ENCODE results near the gene RASGRP1.

RASGRP1 gene

GRCh38 chr15:38454696-38455090 lies 109.9 kb downstream of the RASGRP1 start:
- DNase-seq (ENCODE audit: extremely low read depth, insufficient read length) = no peak
- no peak for TF ChIP-seq CTCF (IDR thresholded peaks at IDR 0.05; ENCODE audit: insufficient read depth, low read length, poor library complexity, severe bottlenecking)
- peak overlapping the region; percentile 95 for H3K4me3 ChIP-seq (replicated peaks; ENCODE audit: low read depth, low read length)
- no peaks in the 10 kb centered on the region for H3K27me3 ChIP-seq (replicated peaks; ENCODE audit: control insufficient read depth, insufficient read depth, low read length)
- peaks cover 2% of the 10 kb centered on the region for H3K36me3 ChIP-seq (ENCODE audit: control insufficient read depth, insufficient read depth, low read length)

- H3K4me3 ChIP-seq (replicated peaks; ENCODE audit: low read depth, low read length) = peak within 1 kb of the TSS; percentile 95
- peak; percentile 93 for DNase-seq (ENCODE audit: extremely low read depth, insufficient read length)
- TF ChIP-seq CTCF (IDR thresholded peaks at IDR 0.05; ENCODE audit: insufficient read depth, low read length, poor library complexity, severe bottlenecking) = peak; percentile 34
- H3K36me3 ChIP-seq (ENCODE audit: control insufficient read depth, insufficient read depth, low read length) = no peaks in the 10 kb centered on the region; the same call in 1 of the 2 replicates
- H3K27me3 ChIP-seq (replicated peaks; ENCODE audit: control insufficient read depth, insufficient read depth, low read length) = no peaks in the 10 kb centered on the region
These were observed 110.5 kb downstream of the RASGRP1 start, which contains the start of gene FAM98B for GRCh38 chr15:38453971-38454695. FAM98B (plus strand) TSS chr15:38454127; CDS start chr15:38454162, 35 bp downstream.

GRCh38 chr15:38441130-38441519 lies 123.5 kb downstream of the RASGRP1 start:
- Histone ChIP-seq H3K36me3 (ENCODE audit: control insufficient read depth, insufficient read depth, low read length) (no peaks in the 10 kb centered on the region), H3K4me3 (replicated peaks; ENCODE audit: low read depth, low read length) (no peak overlapping the region), H3K27me3 (replicated peaks; ENCODE audit: control insufficient read depth, insufficient read depth, low read length) (no peaks in the 10 kb centered on the region)
- TF ChIP-seq CTCF (IDR thresholded peaks at IDR 0.05; ENCODE audit: insufficient read depth, low read length, poor library complexity, severe bottlenecking) = no peak
- no peak for DNase-seq (ENCODE audit: extremely low read depth, insufficient read length)

- TF ChIP-seq CTCF (IDR thresholded peaks at IDR 0.05; ENCODE audit: insufficient read depth, low read length, poor library complexity, severe bottlenecking) = peak; percentile 90
- Histone ChIP-seq H3K36me3 (ENCODE audit: control insufficient read depth, insufficient read depth, low read length) (no peaks in the 10 kb centered on the region), H3K27me3 (replicated peaks; ENCODE audit: control insufficient read depth, insufficient read depth, low read length) (no peaks in the 10 kb centered on the region), H3K4me3 (replicated peaks; ENCODE audit: low read depth, low read length) (no peak overlapping the region)
- peak; percentile 37 for DNase-seq (ENCODE audit: extremely low read depth, insufficient read length)
These were observed 124.1 kb downstream of the RASGRP1 start for GRCh38 chr15:38440353-38441129.
